GM10847 (cell line): ENCODE data around the gene KANSL2.

Experiments used
- POLR2A ChIP-seq: IDR thresholded peaks from 2 replicates; pipeline ENCODE4 v1.6.1; 2011; ENCODE audit not compliant: insufficient read length; ENCODE audit errors: extremely low read depth

KANSL2 gene, protein sequence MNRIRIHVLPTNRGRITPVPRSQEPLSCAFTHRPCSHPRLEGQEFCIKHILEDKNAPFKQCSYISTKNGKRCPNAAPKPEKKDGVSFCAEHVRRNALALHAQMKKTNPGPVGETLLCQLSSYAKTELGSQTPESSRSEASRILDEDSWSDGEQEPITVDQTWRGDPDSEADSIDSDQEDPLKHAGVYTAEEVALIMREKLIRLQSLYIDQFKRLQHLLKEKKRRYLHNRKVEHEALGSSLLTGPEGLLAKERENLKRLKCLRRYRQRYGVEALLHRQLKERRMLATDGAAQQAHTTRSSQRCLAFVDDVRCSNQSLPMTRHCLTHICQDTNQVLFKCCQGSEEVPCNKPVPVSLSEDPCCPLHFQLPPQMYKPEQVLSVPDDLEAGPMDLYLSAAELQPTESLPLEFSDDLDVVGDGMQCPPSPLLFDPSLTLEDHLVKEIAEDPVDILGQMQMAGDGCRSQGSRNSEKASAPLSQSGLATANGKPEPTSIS

DNA sequence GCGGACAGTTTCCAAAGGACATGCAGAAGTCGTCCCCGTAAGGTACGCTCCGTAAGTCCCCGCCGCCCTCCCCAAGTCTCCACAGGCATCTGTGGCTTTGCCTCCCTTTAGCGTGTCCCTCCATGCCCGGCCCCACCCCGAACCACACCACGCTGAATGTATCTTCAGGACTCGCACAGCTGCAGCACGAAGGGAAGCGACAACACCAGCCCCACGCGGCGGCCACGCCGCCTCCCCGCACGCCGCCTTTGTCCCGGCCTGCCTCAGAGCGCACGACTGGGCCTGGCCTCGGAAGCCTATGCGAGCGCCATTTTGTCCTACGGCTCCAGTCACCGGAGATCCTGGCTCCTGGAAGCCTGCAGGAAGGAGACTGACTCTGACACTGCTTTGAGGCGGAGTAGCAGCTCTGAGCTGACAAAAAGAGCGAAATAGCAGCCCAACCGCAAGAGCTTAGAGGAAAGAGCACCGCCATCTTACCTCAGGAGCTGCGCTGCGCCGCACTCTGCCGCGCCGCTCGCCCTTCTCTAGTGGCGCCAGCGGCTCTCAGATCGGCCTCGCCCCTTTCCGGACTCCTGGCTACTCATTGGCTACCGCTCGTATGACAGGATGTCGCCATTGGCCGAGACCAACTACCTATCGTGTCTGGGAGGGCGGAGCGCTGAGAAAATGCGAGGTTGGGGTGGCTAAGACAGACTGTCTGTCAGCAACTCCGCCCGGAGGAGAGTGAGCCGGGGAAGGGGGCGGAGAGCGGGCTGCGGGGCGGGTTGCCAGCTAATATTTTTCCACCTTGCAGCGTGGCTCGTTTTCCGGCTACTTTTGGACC, at the start of gene KANSL2:
TSS of gene KANSL2 (minus strand) at position 529 of the 823 bp plus-strand sequence. CDS start 606 bp downstream, outside the sequence.
- TF ChIP-seq POLR2A: peak; percentile 98

DNA sequence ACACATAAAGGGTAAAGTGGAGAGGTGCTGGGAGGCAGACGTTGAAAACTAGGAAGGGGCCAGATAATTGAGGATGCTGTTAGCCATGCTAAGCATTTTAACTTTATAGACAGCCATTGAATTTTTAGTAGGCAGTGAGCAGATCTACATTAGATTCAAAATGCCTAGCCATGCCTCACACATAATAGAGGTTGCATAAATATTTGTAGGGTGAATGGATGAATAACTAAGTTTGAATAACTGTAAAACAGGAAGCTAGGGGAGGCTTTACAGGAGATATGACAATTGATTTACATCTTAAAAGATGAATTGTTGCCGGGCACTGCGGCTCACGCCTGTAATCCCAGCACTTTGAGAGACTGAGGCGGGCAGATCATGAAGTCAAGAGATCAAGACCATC, 46.8 kb upstream of the KANSL2 start:
- TF ChIP-seq POLR2A: no peak

- no peak for TF ChIP-seq POLR2A
Observed at GRCh38 chr12:48717252-48717695, 35.2 kb upstream of the KANSL2 start.

DNA sequence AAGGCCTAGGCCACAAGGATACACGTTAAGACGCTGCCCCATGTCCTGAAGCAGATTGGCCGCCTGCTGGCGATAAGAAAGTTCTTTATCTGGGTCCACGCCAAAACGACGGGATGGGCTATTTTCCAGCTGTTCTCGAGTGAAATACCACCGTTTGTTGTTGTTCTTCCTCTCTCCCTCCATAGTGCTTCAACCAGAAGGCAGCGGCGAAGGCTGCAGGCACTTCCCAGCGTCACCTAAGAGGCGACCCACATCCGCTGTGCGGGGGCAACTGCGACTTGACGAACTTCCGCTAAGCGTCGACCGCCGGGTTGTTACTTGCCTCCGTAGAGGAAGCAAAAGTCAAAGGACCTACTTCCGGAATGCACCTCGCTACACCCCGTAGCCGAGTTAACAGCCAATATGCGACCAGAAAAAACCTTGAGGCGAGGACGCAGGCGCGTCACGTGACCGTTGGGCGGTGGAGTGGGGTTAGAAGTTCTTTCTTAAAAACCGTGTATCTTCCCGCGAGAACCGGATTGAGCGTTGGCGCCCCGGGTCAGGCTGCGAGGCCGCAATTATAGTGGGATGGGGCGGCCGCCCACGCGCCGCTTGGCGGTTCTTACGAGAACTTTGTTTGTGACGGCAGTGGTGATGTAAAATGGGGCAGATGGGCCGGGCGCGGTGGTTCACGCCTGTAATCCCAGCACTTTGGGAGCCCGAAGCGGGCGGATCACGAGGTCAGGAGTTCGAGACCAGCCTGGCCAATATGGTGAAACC, 34.6 kb upstream of the KANSL2 start, which contains the start of gene CCNT1:
TSS of gene CCNT1 (minus strand) at position 215 of the 759 bp plus-strand sequence. CDS start at position 183, 32 bp downstream.
- TF ChIP-seq POLR2A: peak; percentile 70

GRCh38 chr12:48716168-48716492, 34.1 kb upstream of the KANSL2 start:
- TF ChIP-seq POLR2A: no peak

DNA sequence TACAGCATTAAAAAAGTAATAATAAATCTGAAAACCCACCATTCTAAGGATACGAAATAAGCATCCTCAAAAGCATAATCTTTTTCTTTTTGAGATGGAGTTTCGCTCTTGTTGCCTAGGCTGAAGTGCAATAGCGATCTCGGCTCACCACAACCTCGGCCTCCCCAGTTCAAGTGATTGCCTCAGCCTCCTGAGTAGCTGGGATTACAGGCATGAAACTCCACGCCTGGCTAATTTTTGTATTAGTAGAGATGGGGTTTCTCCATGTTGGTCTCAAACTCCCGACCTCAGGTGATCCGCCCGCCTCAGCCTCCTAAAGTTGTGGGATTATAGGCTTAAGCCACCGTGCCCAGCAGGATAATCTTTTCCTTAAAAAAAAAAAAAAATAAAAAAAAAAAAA, 30.2 kb upstream of the KANSL2 start:
- TF ChIP-seq POLR2A: no peak

DNA sequence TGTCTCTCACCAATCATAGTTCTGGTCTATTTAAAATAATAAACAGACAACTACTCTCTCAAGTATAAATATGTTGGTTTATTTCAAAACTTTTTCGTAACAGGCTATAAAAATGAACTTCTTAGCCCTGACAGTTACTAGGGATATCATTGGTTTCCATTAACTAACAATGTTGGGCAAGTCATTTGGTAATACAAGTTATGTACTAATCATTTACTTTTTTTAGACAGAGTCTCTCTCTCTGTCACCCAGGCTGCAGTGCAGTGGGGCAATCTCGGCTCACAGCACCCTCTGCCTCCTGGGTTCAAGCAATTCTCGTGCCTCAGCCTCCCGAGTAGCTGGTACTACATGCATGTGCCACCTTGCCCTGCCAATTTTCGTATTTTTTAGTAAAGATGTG, 14.6 kb upstream of the KANSL2 start:
- TF ChIP-seq POLR2A: no peak

DNA sequence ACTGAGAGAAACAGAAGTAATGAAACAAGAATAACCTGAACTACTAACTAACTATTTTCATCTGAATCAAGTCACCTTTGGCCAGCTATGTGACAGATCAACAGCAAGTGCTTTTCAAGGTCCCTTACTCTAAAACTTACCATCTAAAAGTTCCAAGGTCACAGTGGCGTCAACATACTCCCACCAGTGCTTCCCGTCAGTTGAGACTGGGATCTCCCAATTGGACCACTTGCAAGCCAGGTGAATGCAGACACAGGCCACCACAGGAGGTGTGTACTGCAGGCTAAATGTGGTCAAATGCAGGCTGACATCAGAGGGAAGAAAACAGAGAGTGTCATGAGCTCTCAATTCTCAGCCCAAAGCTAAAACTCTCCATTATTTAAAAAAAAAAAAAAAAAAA, 13.8 kb upstream of the KANSL2 start:
- no peak for TF ChIP-seq POLR2A

- TF ChIP-seq POLR2A: no peak
Observed at GRCh38 chr12:48694038-48694437, 12.0 kb upstream of the KANSL2 start.

GRCh38 chr12:48693572-48693971, 11.5 kb upstream of the KANSL2 start:
- no peak for TF ChIP-seq POLR2A

DNA sequence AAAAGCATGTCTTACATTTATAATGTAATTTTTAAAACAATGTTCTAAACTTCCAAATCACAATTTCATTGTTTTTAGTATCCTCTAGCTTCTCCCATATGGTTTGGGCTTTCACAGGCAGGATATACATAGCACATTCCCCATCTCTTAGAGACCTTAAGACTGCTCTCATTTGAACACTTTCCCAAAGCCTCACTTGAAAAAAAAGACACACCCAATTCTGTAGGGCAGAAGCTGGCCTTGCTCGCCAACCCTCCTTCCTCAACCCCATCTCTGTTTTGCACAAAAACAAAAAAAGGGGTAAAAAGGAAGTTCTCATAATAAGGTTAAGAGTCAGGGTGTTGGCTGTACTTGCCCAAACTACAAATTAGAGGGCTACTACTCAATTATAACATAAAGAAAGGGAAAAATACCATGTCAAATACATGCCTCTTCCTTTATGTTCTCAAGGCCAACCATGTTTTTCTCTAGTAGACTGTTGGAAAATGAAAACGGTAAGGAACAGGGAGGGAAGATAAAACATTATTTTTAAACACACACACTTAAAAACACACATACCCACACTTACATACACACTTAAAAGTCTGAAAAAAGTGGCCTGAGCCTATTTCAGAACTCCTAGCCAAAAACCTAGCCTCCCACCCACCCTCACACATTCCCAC, 9.9 kb upstream of the KANSL2 start:
- TF ChIP-seq POLR2A: no peak

- no peak for TF ChIP-seq POLR2A
Observed at GRCh38 chr12:48690990-48691389, 9.0 kb upstream of the KANSL2 start.

DNA sequence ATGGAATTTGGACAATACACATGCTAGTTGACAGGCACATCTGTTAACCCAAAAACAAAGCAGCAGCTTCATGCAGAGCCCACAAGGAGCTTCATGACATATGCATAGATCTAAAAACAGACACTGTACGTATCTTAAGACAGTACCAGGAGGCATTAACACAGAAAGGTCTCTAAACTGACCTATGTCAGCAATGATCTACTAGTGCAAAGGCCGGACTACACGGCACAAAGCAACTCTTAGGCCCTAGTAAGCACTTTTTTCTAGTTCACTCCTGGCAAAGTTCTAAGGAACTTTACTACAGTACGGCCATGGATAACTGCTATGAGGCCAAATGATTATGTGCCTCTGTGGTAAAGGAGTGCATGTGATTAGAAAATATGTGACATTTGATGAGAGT, 8.4 kb upstream of the KANSL2 start:
- no peak for TF ChIP-seq POLR2A

DNA sequence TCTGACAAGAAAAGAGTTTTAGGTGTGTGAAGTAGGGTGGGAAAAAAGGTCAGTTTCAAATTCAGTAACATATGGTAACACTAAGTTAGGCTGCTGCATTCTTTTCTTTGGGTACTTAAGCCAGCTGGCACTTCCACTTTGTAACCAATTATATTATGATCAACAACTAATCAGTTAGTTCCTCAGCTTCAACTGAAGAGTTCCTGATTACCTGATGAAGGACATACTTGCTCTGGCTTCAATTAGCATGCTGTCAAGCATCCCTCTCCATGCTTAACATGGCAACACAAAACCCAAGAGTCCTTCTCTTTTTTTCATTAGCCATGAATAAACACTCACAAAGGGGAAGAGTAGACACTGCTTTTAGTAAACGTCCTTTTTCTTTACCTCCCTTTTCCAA, 6.8 kb upstream of the KANSL2 start:
- no peak for TF ChIP-seq POLR2A

DNA sequence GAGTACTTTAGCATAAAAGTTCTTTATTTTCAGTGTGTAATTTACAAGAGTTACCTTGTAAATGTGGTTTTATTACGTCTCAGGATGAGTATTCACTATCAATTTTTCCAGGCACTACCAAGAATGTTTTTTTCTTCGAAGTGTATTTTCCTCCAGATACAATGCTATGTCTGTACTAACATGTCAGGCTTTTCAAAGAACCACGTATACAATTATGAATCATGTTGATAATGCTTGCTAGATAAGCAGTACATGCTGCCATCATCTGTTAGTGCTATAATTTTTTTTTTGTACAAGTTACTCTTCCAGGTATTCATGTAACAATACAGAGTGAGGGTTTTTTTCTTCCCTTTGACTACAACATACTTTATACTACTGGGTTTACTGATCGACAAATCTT, 5.6 kb upstream of the KANSL2 start:
- TF ChIP-seq POLR2A: no peak
